HEK293 (cell line): Measurements from ENCODE around the gene PLXND1.

Experiments
- CTCF ChIA-PET: fragments of 350-600 bp; formaldehyde crosslinking; extraction: SDS; loops from one replicate; lab custom pipeline; 2021; ENCODE audit warnings: antibody characterized with exemption; lab: Yijun Ruan, JAX
- POLR2A ChIA-PET: fragments of 300-600 bp; formaldehyde crosslinking; extraction: SDS; loops from one replicate; lab custom pipeline; 2020; ENCODE audit warnings: antibody characterized with exemption, inconsistent platforms; lab: Yijun Ruan, JAX
- H3K27ac ChIP-seq: fragments of 200-500 bp; sonication (Bioruptor generic); 2 replicates; pipeline ENCODE4 v1.5.1; 2014; ENCODE audit warnings: low read depth, low read length, control low read depth, inconsistent platforms; ENCODE audit errors: extremely low read depth
- H3K36me3 ChIP-seq, 2 experiments: fragments of 200-500 bp in 1 of 2; sonication (Bioruptor generic) in 1 of 2; 1 replicate in 1 of 2; 2 replicates in 1 of 2; pipeline ENCODE4 v1.5.1; 2014 to 2017; ENCODE audit warnings: inconsistent platforms in 2 of 2, low read length in 2 of 2; ENCODE audit not compliant: control insufficient read depth in 2 of 2, insufficient read depth in 1 of 2
- H3K4me1 ChIP-seq: fragments of 200-500 bp; sonication (Bioruptor generic); 2 replicates; pipeline ENCODE4 v1.5.1; 2014; ENCODE audit warnings: mild to moderate bottlenecking, low read length, inconsistent platforms; ENCODE audit not compliant: control insufficient read depth, insufficient read depth
- H3K4me3 ChIP-seq: 2 replicates; pipeline ENCODE4 v1.5.1; 2011; ENCODE audit warnings: low read depth, mild to moderate bottlenecking, control low read depth, low read length, moderate library complexity
- H3K9me3 ChIP-seq: fragments of 200-500 bp; sonication (Bioruptor generic); 2 replicates; pipeline ENCODE4 v1.5.1; 2014; ENCODE audit warnings: low read depth, low read length, inconsistent platforms; ENCODE audit not compliant: control insufficient read depth, insufficient read depth
- HOXA7 ChIP-seq: sonication (generic); formaldehyde crosslinking; IDR thresholded peaks from 2 replicates; pipeline ENCODE4 v1.8.1; 2022; ENCODE audit warnings: missing genetic modification reagents, borderline replicate concordance
- HOXD13 ChIP-seq: sonication (generic); formaldehyde crosslinking; IDR thresholded peaks from 2 replicates; pipeline ENCODE4 v1.8.0; 2022; ENCODE audit warnings: missing genetic modification reagents, borderline replicate concordance
- PRDM2 ChIP-seq: fragments of 450-650 bp; formaldehyde crosslinking; IDR thresholded peaks from 2 replicates; pipeline ENCODE4 v1.5.1; 2016; ENCODE audit warnings: missing biosample characterization, missing genetic modification characterization, borderline replicate concordance
- RBAK ChIP-seq: fragments of 450-650 bp; formaldehyde crosslinking; IDR thresholded peaks from 2 replicates; pipeline ENCODE4 v1.5.1; 2016; ENCODE audit warnings: missing biosample characterization, missing genetic modification characterization
- TCF7L2 ChIP-seq: IDR thresholded peaks from 2 replicates; pipeline ENCODE4 v1.6.1; 2011; ENCODE audit warnings: low read depth, mild to moderate bottlenecking, inconsistent platforms, low read length, moderate library complexity, borderline replicate concordance
- ZBTB49 ChIP-seq: fragments of 450-650 bp; formaldehyde crosslinking; IDR thresholded peaks from 2 replicates; pipeline ENCODE4 v1.5.1; 2016; ENCODE audit warnings: missing biosample characterization, missing genetic modification characterization, low read depth
- ZFP3 ChIP-seq: fragments of 450-650 bp; formaldehyde crosslinking; IDR thresholded peaks from 2 replicates; pipeline ENCODE4 v1.5.1; 2016; ENCODE audit warnings: low read depth, missing biosample characterization, missing genetic modification characterization
- ZFP41 ChIP-seq: fragments of 450-650 bp; formaldehyde crosslinking; IDR thresholded peaks from 2 replicates; pipeline ENCODE4 v1.5.1; 2016; ENCODE audit warnings: missing biosample characterization, missing genetic modification characterization, borderline replicate concordance
- ZIC2 ChIP-seq: fragments of 450-650 bp; formaldehyde crosslinking; IDR thresholded peaks from 2 replicates; pipeline ENCODE4 v1.5.1; 2016; ENCODE audit warnings: missing biosample characterization, missing genetic modification characterization
- ZNF133 ChIP-seq: fragments of 450-650 bp; formaldehyde crosslinking; IDR thresholded peaks from 2 replicates; pipeline ENCODE4 v1.5.1; 2016; ENCODE audit warnings: missing biosample characterization, missing genetic modification characterization
- ZNF2 ChIP-seq: fragments of 450-650 bp; formaldehyde crosslinking; IDR thresholded peaks from 2 replicates; pipeline ENCODE4 v1.5.1; 2016; ENCODE audit warnings: missing biosample characterization, missing genetic modification characterization
- ZNF280C ChIP-seq: fragments of 450-650 bp; formaldehyde crosslinking; IDR thresholded peaks from 2 replicates; pipeline ENCODE4 v1.5.1; 2016; ENCODE audit warnings: missing biosample characterization, missing genetic modification characterization
- ZNF354C ChIP-seq: fragments of 450-650 bp; formaldehyde crosslinking; IDR thresholded peaks from 2 replicates; pipeline ENCODE4 v1.5.1; 2016; ENCODE audit warnings: missing biosample characterization, missing genetic modification characterization, low read depth, borderline replicate concordance
- ZNF362 ChIP-seq: fragments of 450-650 bp; formaldehyde crosslinking; IDR thresholded peaks from 2 replicates; pipeline ENCODE4 v1.5.1; 2016; ENCODE audit warnings: missing biosample characterization, missing genetic modification characterization
- ZNF404 ChIP-seq: fragments of 450-650 bp; formaldehyde crosslinking; IDR thresholded peaks from 2 replicates; pipeline ENCODE4 v1.5.1; 2017; ENCODE audit warnings: missing biosample characterization, missing genetic modification characterization
- ZNF48 ChIP-seq: fragments of 450-650 bp; formaldehyde crosslinking; IDR thresholded peaks from 2 replicates; pipeline ENCODE4 v1.5.1; 2016; ENCODE audit warnings: missing biosample characterization, missing genetic modification characterization
- ZNF488 ChIP-seq: fragments of 450-650 bp; formaldehyde crosslinking; IDR thresholded peaks from 2 replicates; pipeline ENCODE4 v1.5.1; 2016; ENCODE audit warnings: missing biosample characterization, missing genetic modification characterization
- ZNF600 ChIP-seq: fragments of 450-650 bp; formaldehyde crosslinking; IDR thresholded peaks from 2 replicates; pipeline ENCODE4 v1.5.1; 2016; ENCODE audit warnings: missing biosample characterization, missing genetic modification characterization
- TF ChIP-seq, protein P1 (sequence below): fragments of 450-650 bp; formaldehyde crosslinking; IDR thresholded peaks from 2 replicates; pipeline ENCODE4 v1.5.1; 2016; ENCODE audit warnings: missing biosample characterization, missing genetic modification characterization
- TF ChIP-seq, protein P2 (sequence below): fragments of 450-650 bp; formaldehyde crosslinking; IDR thresholded peaks from 2 replicates; pipeline ENCODE4 v1.5.1; 2016; ENCODE audit warnings: missing biosample characterization, missing genetic modification characterization

PLXND1 gene

GRCh38 chr3:129525341-129525968 lies 81.0 kb downstream of the PLXND1 start:
- Histone ChIP-seq H3K9me3 (no peaks in the 10 kb centered on the region), H3K27ac (no peak overlapping the region), H3K4me1 (no peaks in the 10 kb centered on the region), H3K4me3 (no peak overlapping the region), H3K36me3 (no peaks in the 10 kb centered on the region)
- CTCF ChIA-PET: no interaction called here
- no peak for TF ChIP-seq HOXA7 (CRISPR knock-in tag)
- no peak for TF ChIP-seq ZBTB49
- no peak for TF ChIP-seq ZNF2 (tag by site-specific recombination)
- TF ChIP-seq ZNF133 (tag by site-specific recombination): no peak
- TF ChIP-seq, protein P1, sequence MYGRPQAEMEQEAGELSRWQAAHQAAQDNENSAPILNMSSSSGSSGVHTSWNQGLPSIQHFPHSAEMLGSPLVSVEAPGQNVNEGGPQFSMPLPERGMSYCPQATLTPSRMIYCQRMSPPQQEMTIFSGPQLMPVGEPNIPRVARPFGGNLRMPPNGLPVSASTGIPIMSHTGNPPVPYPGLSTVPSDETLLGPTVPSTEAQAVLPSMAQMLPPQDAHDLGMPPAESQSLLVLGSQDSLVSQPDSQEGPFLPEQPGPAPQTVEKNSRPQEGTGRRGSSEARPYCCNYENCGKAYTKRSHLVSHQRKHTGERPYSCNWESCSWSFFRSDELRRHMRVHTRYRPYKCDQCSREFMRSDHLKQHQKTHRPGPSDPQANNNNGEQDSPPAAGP (tag by site-specific recombination): no peak
- TF ChIP-seq ZFP41 (tag by site-specific recombination): no peak
- no peak for TF ChIP-seq ZNF362
- no peak for TF ChIP-seq PRDM2 (tag by site-specific recombination)
- no peak for TF ChIP-seq ZNF48 (tag by site-specific recombination)
- TF ChIP-seq ZIC2 (tag by site-specific recombination): no peak
- no peak for TF ChIP-seq ZNF404 (tag by site-specific recombination)
- TF ChIP-seq, protein P2, sequence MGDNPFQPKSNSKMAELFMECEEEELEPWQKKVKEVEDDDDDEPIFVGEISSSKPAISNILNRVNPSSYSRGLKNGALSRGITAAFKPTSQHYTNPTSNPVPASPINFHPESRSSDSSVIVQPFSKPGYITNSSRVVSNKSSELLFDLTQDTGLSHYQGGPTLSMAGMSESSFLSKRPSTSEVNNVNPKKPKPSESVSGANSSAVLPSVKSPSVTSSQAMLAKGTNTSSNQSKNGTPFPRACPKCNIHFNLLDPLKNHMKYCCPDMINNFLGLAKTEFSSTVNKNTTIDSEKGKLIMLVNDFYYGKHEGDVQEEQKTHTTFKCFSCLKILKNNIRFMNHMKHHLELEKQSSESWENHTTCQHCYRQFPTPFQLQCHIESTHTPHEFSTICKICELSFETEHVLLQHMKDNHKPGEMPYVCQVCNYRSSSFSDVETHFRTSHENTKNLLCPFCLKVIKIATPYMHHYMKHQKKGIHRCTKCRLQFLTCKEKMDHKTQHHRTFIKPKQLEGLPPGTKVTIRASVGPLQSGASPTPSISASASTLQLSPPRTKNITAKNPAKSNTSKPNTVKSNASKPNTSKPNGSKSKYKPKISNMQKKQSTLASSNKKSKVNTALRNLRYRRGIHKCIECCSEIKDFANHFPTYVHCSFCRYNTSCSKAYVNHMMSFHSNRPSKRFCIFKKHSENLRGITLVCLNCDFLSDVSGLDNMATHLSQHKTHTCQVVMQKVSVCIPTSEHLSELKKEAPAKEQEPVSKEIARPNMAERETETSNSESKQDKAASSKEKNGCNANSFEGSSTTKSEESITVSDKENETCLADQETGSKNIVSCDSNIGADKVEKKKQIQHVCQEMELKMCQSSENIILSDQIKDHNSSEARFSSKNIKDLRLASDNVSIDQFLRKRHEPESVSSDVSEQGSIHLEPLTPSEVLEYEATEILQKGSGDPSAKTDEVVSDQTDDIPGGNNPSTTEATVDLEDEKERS (tag by site-specific recombination): no peak
- TF ChIP-seq ZNF488: no peak
- no peak for TF ChIP-seq RBAK (tag by site-specific recombination)
- TF ChIP-seq ZNF280C: no peak
- no peak for TF ChIP-seq ZFP3 (tag by site-specific recombination)
- no peak for TF ChIP-seq ZNF354C (tag by site-specific recombination)
- no peak for TF ChIP-seq ZNF600 (tag by site-specific recombination)
- no peak for TF ChIP-seq TCF7L2
- TF ChIP-seq HOXD13 (CRISPR knock-in tag): no peak
- POLR2A ChIA-PET: no interaction called here
